ENCODE data around the gene HSBP1.

DNA sequence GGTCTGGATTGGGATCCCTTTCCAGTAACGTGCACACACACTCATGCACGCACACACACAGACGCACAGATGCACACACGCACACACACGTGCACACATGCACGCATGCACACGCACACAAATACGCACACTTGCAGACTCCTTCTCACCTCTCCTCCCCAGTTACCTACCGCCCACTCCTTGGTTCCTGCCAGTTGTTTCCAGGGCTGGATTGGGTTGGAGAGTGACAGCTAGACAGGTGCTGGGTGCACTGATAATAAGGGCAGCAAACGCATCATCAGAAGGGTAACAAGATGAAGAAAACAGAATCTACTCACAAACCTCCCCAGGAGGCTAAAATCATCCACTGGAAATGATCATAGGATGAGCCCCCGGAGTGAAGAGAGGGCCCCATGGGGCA lies 45.0 kb downstream of the HSBP1 start:
- TF ChIP-seq, protein P1, sequence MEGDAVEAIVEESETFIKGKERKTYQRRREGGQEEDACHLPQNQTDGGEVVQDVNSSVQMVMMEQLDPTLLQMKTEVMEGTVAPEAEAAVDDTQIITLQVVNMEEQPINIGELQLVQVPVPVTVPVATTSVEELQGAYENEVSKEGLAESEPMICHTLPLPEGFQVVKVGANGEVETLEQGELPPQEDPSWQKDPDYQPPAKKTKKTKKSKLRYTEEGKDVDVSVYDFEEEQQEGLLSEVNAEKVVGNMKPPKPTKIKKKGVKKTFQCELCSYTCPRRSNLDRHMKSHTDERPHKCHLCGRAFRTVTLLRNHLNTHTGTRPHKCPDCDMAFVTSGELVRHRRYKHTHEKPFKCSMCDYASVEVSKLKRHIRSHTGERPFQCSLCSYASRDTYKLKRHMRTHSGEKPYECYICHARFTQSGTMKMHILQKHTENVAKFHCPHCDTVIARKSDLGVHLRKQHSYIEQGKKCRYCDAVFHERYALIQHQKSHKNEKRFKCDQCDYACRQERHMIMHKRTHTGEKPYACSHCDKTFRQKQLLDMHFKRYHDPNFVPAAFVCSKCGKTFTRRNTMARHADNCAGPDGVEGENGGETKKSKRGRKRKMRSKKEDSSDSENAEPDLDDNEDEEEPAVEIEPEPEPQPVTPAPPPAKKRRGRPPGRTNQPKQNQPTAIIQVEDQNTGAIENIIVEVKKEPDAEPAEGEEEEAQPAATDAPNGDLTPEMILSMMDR (IDR thresholded peaks at IDR 0.05): no peak
- TF ChIP-seq ZFX (IDR thresholded peaks at IDR 0.05; ENCODE audit: borderline replicate concordance): no peak
